ENCODE data around the gene RPL9. TPM values are rescaled to one million over a fixed set of nuclear protein-coding genes. Genes with fewer than 3 reads are reported as not detected.

The RPL9 gene
- total RNA-seq, 1 donor from 2014 or later: 1,349 TPM

GRCh38 chr4:39472396-39472795 is 13.7 kb upstream of the RPL9 start:
- Mint-ChIP-seq H3K27ac (no peak overlapping the region), H3K36me3 (ENCODE audit: insufficient read depth) (peaks cover 3% of the 10 kb centered on the region), H3K27me3 (no peaks in the 10 kb centered on the region), H3K9me3 (ENCODE audit: low read depth) (no peaks in the 10 kb centered on the region), H3K4me3 (ENCODE audit: low read depth) (no peak overlapping the region), H3K4me1 (ENCODE audit: low read depth) (peaks cover 4% of the 10 kb centered on the region)
- no peak for DNase-seq (ENCODE audit: low spot score, unreplicated experiment)
- TF ChIP-seq, protein P1, sequence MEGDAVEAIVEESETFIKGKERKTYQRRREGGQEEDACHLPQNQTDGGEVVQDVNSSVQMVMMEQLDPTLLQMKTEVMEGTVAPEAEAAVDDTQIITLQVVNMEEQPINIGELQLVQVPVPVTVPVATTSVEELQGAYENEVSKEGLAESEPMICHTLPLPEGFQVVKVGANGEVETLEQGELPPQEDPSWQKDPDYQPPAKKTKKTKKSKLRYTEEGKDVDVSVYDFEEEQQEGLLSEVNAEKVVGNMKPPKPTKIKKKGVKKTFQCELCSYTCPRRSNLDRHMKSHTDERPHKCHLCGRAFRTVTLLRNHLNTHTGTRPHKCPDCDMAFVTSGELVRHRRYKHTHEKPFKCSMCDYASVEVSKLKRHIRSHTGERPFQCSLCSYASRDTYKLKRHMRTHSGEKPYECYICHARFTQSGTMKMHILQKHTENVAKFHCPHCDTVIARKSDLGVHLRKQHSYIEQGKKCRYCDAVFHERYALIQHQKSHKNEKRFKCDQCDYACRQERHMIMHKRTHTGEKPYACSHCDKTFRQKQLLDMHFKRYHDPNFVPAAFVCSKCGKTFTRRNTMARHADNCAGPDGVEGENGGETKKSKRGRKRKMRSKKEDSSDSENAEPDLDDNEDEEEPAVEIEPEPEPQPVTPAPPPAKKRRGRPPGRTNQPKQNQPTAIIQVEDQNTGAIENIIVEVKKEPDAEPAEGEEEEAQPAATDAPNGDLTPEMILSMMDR (IDR thresholded peaks at IDR 0.05; ENCODE audit: unreplicated experiment): no peak

GRCh38 chr4:39470402-39470801 is 11.7 kb upstream of the RPL9 start:
- Mint-ChIP-seq H3K36me3 (ENCODE audit: insufficient read depth) (peaks cover 1% of the 10 kb centered on the region), H3K27me3 (no peaks in the 10 kb centered on the region), H3K4me1 (ENCODE audit: low read depth) (peaks cover 4% of the 10 kb centered on the region), H3K4me3 (ENCODE audit: low read depth) (no peak overlapping the region), H3K27ac (no peak overlapping the region), H3K9me3 (ENCODE audit: low read depth) (no peaks in the 10 kb centered on the region)
- TF ChIP-seq, protein P1 (IDR thresholded peaks at IDR 0.05; ENCODE audit: unreplicated experiment): no peak
- DNase-seq (ENCODE audit: low spot score, unreplicated experiment): no peak

DNA sequence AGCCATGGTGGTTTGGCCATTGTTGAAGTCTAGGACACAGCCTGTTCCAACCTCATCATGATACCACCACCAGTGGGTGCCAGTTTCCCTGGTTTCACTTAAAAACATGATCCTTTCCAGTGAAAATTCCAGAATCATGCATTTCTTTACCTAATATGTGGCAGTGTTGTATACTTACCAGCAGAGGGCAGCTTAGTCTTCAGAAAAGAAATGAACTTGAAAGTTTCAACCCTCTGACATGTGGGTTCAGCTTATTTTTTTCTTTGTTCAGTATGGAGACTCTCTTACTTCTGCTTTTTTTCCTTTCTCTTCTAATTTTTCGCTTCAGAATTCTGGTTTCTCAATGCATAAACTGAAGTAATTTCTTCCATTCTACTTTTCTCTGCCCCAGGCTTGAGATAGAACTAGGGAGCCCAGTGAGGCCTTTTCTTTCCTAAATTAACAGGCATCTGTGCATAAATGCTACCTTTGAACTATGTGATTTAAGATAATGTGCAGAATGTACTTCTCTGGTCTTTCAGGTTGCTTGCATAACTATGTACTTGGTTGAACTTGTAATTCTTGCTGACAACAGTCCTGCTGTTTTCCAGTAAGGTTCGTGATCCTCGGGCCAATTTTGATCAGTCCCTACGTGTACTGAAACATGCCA is 10.8 kb upstream of the RPL9 start:
- Mint-ChIP-seq H3K4me1 (ENCODE audit: low read depth) (peaks cover 4% of the 10 kb centered on the region), H3K4me3 (ENCODE audit: low read depth) (no peak overlapping the region), H3K36me3 (ENCODE audit: insufficient read depth) (peaks cover 3% of the 10 kb centered on the region), H3K9me3 (ENCODE audit: low read depth) (no peaks in the 10 kb centered on the region), H3K27me3 (no peaks in the 10 kb centered on the region), H3K27ac (peak overlapping the region; percentile 95)
- TF ChIP-seq, protein P1 (IDR thresholded peaks at IDR 0.05; ENCODE audit: unreplicated experiment): peak; percentile 92
- peak; percentile 22 for DNase-seq (ENCODE audit: low spot score, unreplicated experiment)

GRCh38 chr4:39467464-39467863 is 8.7 kb upstream of the RPL9 start:
- peak overlapping the region; percentile 76 for H3K27ac Mint-ChIP-seq
- peaks cover 4% of the 10 kb centered on the region for H3K4me1 Mint-ChIP-seq (ENCODE audit: low read depth)
- H3K27me3 Mint-ChIP-seq: no peaks in the 10 kb centered on the region
- DNase-seq (ENCODE audit: low spot score, unreplicated experiment): no peak
- no peak overlapping the region for H3K4me3 Mint-ChIP-seq (ENCODE audit: low read depth)
- no peaks in the 10 kb centered on the region for H3K9me3 Mint-ChIP-seq (ENCODE audit: low read depth)
- peaks cover 3% of the 10 kb centered on the region for H3K36me3 Mint-ChIP-seq (ENCODE audit: insufficient read depth)
- TF ChIP-seq, protein P1 (IDR thresholded peaks at IDR 0.05; ENCODE audit: unreplicated experiment): no peak

- TF ChIP-seq, protein P1 (IDR thresholded peaks at IDR 0.05; ENCODE audit: unreplicated experiment): no peak
- H3K9me3 Mint-ChIP-seq (ENCODE audit: low read depth): no peaks in the 10 kb centered on the region
- H3K4me1 Mint-ChIP-seq (ENCODE audit: low read depth): peaks cover 4% of the 10 kb centered on the region
- H3K27me3 Mint-ChIP-seq: no peaks in the 10 kb centered on the region
- peaks cover 1% of the 10 kb centered on the region for H3K36me3 Mint-ChIP-seq (ENCODE audit: insufficient read depth)
- H3K27ac Mint-ChIP-seq: peak overlapping the region; percentile 85
- DNase-seq (ENCODE audit: low spot score, unreplicated experiment): no peak
- H3K4me3 Mint-ChIP-seq (ENCODE audit: low read depth): no peak overlapping the region
These were observed 8.0 kb upstream of the RPL9 start for GRCh38 chr4:39466747-39467146.

Measured in progenitor cell of endocrine pancreas (in vitro differentiated cells).